GM11168 (cell line): ENCODE results near the gene RBM17.

Source experiments
- in situ Hi-C: fragments of 300-500 bp; cut with MboI; formaldehyde crosslinking; loops from one replicate; pipeline ENCODE4 v1.12.0; 2022; ENCODE audit warnings: low sequenced_read_pairs; ENCODE audit not compliant: unreplicated experiment

Gene RBM17

DNA sequence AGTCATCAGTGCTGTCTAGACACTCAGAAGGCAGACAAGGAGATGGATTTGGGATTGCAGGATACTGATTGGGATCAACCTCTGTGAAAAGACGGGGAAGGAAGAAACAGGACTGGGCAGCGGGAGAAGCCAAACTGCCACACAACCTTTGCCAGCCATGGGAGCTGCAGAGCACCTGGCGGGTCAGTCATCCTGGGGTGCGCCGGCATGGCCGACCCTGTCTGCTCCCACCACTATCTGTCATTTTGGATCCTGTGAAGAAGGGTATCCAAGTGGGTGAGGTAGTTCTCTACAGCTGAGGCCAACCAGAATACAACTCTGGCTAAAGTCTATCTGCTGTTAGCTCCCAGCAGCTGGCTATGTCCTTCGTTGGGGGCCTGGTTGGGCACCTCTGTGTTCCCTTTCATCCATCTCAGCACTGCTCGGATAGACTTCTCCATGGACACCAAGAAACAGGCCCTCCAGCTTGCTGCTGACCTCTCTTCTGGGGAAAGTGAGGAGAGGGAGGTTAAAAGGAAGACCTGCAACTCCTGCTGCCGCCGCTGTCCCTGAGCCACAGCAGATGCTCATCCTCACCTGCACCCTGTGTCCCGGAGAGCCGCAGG, 11.7 kb upstream of the RBM17 start:
- in situ Hi-C loops = no loop called here

DNA sequence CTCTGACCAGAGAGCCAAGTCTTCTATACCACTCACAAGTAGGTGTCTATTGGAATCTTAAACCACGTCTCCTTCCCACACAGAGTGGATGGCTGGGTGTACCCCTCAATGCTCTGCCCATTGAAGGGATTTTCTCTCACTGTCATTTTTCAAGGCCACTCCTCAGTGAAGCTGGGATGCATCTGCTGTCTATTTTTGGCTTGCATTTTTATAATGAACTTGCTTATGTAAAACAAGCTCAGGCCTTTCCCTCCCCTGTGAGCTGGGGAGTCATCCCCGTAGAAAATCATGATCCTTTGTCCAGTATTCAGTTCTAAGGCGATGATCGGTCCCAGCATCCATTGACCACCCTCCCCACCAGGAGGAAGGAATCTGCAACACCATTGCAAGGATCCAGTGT, 9.8 kb upstream of the RBM17 start:
- in situ Hi-C loops = no loop called here

DNA sequence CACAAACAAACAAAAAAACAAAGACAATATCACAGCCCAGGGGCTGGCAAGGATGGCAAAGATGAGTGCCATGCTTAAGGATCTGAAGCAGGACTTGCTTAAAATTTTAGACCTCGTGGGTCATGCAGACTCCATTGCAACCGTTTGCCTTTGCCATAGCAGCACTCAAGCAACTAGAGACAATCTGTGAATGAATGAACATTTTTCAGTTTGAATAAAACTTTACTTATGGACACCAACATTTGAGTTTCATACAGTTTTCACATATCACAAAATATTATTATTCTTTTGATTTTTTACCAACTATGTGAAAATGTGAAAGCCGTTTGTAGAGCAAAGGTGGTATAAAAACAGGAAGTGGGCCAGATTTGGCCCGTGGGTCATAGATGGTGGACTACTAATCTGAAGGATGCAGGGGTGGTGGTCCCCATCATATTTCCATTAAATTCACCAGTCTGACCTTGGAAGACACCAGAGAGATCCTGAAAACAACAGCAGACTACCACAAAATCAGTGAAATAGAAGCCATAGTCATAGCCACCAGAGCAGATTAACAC, 8.3 kb upstream of the RBM17 start:
- in situ Hi-C loops = loop anchor here (5.0 kb wide), 1 partner anchor 68 kb away; no protein-coding TSS in a partner anchor

DNA sequence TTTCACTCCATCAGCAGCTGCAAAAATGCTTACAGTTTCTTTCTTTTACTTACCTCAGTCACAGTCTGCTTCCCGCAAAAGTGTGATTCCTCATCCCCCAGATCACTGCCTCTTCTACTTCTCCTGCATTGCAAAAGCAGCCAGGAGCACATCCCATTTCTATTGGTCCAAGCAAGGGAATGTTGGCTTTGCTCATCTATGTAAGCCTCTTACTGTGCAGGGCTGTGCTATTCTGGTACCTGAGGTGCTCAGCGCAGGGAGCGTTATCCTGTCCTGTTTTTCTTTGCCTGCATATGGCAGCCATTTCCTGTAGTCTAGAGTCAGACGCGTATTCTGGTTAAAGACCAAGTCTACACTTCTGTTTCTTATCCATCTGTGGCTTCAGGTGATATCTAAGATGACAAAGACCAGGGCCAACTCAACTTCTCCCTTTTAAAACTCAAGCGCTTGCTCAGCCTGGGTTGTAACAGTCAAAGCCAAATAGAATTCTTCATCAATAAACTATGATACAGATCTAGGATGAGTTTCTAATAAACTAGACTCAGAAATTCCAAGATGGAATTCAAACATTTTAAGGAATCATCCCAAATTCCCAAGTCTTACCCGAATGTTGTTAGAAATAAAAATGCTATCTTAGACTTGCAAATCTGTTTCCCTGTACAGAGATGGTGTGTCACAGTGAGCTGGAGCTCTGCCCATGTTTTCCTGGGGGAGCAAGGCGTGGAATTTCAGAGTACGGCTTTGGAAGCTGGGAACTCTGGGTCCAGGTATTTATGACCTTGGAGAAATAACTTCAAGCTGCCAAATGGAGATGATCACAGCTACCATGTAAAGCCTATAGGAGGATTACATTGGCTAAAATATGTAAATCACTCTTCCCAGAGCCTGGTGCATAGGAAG, 6.1 kb upstream of the RBM17 start:
- in situ Hi-C loops = loop anchor here (5.0 kb wide), 1 partner anchor 70 kb away; no protein-coding TSS in a partner anchor

DNA sequence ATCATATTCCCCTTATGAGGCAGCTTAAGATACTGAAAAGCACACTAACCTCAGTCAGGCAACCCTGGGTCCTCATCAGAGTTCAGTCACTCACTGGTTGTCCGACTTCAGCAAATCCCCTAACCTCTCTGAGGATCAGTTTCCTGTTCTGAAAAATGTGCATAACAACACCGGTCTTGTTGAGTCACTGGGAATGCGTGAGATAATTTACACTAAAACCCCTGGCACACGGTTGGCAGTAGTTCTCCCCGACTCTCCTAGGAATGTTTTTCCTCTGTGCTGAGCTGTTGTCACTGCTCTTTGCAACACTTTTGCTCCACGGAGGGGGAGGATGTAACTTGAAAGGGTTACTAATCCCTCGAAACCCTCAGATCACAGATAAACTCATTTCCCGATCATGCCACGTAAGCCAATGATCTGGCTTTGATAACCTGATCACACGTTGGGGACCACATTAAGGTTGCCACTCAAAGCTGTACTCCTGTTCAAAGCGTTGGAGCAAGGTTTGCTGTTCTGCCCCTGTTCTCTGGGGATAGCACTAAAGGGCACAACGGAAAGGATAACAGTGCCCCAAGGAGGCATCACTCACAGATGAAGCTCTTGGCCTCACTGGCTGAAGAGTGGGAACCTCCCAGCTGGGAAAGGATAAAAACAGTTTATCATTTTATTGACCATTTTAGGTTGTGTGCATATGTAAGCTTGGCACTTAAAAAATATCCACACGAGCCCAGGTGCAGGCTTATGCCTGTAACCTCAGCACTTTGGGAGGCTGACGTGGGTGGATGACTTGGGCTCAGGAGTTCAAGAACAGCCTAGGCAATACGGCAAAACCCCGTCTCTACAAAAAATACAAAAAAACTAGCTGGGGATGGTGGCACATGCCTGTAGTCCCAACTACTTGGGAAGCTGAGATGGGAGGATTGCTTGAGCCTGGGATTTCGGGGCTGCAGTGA, 5.0 kb upstream of the RBM17 start:
- in situ Hi-C loops = loop anchor here (5.0 kb wide), 1 partner anchor 71 kb away; no protein-coding TSS in a partner anchor

DNA sequence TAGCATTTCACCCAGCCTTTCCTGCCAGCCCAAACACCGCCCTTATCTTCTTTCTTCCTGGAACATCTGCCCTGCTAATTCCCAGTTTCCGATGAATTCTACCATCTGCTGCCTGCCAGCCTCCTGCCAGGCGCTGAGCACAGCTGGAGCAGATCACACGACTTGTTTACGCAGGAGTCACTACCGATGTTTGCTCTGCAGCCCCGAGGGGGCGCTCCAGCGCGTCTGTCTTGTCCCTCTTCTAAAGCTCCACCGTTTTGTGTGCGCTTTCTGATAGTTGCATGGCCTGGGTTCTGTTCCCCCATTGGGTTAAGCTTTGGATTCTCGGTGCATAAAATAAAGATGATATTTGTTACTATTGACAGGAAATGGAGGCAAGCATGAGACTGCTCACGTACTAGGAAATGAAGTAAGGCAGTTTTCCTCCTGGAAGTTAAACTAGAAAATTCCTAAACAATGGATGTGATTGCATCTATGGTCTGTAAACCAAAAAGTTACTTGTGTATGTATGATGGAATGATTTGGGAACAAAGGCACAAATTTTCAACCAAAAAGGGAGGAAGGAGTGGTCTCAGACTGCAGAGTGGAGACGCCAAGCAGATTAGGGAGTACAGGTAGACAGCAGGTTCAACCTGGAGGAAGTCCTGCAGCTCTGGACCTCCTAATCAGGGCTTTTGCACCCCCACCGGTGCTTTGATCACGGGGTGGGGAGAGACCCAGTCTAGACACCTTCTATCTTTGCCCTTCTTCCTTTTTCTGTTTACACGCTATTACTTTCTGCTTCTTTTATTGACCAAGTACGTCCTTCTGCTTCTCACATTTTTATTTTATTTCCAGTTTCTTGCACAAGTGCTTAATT, 2.2 kb upstream of the RBM17 start:
- in situ Hi-C loops = no loop called here

DNA sequence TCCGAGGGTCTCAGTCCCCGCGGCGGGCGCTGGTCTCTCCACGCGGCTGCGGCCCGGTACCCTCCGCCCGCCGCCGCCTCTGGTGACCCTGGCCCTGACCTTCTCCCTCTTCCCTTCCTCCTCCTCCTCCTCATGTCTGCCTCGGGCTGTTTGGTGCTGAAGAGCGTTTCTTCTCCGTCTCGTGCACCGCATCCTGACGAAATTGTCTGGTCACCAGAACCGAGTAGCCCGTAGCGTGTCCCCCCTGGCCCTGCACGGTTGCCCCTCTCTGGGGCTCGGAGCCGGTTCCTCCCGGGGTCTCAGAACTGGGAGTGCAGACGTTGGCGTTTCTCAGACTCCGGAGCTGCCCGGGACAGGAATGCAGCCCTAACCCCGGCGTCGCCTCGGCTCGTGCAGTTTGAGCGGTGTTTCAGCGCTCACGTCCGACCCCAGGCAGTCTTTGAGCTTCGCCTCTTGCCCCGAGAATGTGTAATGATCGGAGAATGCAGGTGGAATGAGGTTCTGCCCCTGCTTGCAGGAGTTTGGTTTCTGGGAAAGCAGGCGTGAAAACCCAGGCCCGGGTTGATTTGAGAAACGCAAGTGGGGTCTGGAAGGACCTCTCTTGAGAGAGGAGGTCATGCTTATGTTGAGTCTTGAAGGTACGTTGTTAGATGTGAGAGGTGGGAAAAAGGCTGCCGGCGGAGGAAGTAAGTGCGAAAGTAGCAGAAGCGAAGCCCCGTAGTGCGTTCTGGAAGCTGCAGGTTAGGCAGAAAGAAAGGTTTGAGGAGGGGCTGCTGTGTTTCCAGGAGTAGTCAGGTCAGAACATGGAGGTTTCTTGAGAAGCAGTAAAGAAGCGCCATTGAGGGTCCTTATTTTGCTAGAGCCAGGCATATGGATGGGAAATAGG, 743 bp downstream of the RBM17 start:
- in situ Hi-C loops = no loop called here

DNA sequence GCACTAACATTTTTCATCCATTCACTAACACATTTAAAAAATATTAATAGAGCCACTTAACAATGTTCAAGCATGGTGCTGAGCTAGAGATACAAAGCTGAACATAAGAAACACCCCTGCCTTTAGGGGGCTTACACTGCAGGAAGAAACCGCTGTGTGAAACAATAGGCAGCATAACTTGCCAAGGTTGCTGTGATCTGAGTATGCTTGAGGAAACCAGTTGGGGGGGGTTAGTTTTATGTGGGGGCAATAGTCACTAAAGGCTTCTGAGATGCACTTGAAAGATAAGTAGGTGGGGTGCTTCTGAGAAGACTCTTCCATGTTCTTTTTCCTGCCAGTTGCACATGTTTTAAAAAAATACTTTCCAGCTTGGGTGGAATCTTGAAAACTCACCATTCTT, 2.8 kb downstream of the RBM17 start:
- in situ Hi-C loops = no loop called here

DNA sequence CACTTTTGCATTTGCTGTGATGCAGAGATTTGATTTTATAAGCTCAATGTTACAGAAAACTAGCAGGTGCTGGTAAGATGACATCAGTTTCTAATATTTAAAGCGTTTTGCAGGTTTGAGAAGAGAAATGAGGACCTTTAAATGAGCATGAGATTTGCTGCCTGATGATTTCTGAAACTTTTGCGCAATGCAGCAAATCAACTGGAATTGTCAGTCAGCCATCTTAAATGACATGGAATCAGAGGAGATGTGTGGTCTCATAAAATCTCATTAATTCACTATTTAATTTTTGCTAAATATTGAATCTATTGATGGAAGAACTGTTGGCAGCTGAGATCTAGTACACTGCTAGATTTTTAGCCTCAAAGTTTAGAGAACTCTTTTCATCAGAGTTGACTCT, 3.9 kb downstream of the RBM17 start:
- in situ Hi-C loops = no loop called here

DNA sequence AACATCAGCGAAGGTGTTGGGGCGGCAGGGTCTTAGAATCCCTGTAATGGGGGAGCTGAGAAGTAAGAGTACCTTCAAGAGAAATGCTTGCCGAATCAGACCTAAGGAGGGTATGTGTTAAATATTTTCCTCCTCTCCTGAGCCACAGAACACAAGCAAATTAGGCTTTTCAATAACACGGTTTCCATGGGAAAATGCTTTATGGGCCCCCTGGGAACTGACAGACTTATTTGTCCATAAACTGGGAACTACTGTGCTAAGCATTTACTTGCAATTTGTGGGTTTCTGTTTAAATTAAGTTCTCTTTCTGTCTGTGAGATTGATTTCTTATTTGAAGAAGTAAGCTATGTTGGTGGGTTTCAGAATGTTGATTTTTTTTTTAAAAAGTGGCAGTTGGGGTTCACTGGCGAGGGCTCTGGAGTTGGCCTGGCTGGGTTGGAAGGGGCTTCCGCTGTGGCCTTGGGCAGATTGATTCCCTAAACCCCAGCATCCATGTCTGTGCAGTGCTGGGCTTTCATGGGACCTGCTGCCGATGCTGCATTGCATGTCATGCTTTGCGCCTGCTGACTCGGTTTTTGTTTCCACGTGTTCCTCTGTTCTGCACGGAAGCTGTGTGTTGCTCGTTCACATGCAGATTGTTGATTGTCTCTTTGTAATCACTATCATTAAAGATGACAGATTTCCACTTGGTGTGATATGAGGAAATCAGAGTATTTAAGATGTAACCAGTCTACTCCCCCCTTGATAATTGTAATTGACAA, 7.2 kb downstream of the RBM17 start:
- in situ Hi-C loops = no loop called here

DNA sequence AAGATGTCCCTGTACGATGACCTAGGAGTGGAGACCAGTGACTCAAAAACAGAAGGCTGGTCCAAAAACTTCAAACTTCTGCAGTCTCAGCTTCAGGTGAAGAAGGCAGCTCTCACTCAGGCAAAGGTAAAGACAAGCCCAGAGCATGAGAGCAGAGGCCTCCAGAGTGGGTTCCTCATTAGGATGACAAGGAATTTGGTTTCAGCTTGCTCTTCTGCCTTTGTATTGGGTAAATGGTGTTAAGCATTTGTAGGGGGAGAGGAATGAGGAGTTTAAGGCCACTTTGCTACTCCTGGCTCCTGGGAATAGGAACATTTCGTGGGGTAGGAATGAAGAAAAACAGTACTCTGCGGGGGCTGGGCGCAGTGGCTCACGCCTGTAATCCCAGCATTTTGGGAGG, 8.2 kb downstream of the RBM17 start:
- in situ Hi-C loops = no loop called here

DNA sequence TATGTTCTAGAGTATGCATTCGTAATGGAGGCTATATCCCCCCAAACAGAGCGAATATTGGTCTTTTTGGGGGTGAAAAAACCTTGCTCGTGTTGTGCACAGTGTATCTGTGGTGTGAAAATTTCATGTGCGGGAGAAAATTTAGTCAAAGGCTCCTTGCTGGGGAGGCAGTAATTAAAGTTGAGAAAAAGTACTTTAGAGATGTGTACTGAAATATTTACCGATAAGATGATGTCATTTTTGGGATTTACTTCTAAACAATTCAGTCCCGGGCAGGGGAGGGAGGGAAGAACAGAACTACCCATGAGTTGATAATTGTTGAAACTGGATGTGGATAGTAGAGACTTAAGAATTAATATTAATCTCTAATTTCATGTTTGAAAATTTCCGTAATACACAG, 9.3 kb downstream of the RBM17 start:
- in situ Hi-C loops = no loop called here

DNA sequence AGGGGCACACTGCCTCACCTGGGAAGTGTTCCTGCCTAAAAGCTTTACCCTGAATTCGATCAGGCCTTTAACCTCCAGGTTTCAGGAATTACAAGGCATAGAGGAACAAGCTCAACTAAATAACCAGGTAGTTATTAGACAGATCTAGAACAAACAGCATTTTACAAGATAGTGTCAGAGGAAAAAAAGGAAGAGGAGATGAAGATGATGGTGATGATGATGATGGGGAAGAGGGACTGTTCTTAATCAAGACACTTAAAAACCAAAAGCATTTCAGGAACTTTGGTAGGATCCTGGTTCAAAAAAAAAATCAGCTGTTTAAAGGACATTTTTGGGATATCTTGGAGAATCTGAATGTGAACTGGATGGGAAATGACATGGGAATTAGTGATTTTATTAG, 11.5 kb downstream of the RBM17 start:
- in situ Hi-C loops = loop anchor here (10.0 kb wide), 2 partner anchors 54 to 294 kb away; no protein-coding TSS in a partner anchor

DNA sequence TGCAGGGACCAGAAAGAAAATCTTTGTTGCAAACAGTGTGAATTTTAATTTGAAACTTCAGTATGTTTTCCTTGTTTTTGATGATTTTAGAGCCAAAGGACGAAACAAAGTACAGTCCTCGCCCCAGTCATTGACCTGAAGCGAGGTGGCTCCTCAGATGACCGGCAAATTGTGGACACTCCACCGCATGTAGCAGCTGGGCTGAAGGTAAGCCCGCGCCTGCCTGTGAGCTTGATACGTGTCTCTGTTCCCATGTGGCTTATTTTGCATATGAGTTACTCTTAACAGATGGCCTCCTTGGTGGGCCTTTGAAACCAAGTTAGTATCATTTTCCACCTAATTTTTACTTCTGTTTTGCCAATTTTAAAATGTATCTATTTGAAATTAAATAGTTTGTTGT, 12.3 kb downstream of the RBM17 start:
- in situ Hi-C loops = loop anchor here (10.0 kb wide), 2 partner anchors 54 to 294 kb away; no protein-coding TSS in a partner anchor

DNA sequence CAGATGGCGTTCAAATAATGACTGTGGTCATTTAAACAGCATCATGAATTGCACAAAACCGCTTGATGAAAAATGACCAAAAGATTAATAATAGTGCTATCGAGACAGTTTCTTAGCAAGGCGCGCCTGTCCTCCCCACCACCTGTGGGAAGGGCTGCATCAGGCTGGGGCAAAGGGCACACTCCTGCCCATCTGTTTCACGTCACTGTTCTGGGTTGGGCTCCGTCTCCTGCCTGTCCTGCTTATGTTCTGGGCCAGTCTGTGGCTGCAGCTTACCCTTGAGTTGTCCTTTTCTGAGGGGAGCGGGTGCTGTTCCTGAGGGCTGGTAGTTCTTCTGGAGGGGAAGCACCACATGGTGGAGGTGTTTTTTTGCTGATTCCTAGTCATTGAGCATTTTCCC, 13.3 kb downstream of the RBM17 start:
- in situ Hi-C loops = loop anchor here (10.0 kb wide), 2 partner anchors 53 to 293 kb away; no protein-coding TSS in a partner anchor

DNA sequence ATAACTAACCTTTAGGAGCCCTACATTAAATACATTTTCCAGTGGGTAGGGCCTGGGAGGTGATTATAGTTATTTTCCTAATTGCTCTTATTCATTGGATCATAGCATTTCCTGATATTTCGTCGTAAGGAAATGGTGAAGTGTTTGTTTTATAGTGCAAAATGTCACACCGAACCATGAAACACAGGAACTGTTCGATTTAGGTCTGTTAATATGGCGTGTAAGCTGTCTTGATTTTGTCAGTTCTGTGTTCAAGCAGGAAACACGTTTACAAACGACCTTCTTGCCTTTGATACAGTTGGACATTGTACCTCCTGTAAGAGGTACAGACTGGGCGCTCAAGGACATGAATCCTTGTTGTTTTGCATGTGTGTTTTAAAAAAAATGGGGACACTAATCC, 14.8 kb downstream of the RBM17 start:
- in situ Hi-C loops = loop anchor here (10.0 kb wide), 2 partner anchors 51 to 291 kb away; no protein-coding TSS in a partner anchor

DNA sequence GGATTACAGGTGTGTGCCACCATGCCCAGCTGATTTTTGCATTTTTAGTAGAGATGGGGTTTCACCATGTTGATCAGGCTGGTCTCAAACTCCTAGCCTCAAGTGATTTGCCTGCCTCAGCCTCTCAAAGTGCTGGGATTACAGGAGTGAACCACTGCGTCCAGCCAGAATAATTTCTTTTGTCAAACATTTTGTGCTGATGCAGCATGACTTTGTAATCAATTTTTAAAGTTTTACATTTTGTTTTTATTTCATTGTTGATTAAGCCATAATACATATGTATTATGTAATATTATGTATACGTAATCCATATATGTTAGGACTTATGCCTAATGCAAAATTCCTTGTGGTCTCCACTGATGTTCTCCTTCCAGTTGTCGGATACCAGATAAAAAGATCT, 18.8 kb downstream of the RBM17 start:
- in situ Hi-C loops = loop anchor here (10.0 kb wide), 2 partner anchors 47 to 287 kb away; no protein-coding TSS in a partner anchor
